Measurements from ENCODE around the gene REG1B.

GRCh38 chr2:79125721-79125985, 37.9 kb upstream of the REG1B start:
- TF ChIP-seq EZH2 (IDR thresholded peaks at IDR 0.05; ENCODE audit: borderline replicate concordance, low read depth, low read length, severe bottlenecking) = no peak
- no peak for TF ChIP-seq CTCF (IDR thresholded peaks at IDR 0.05; ENCODE audit: extremely low read depth in 1 of 2, insufficient read depth in 1 of 2, low read depth in 1 of 2, low read length in 2 of 2)
- TF ChIP-seq MAX (IDR thresholded peaks at IDR 0.05; ENCODE audit: insufficient read depth, insufficient read length) = no peak
- TF ChIP-seq JUN (IDR thresholded peaks at IDR 0.05; ENCODE audit: borderline replicate concordance, insufficient read depth, insufficient read length, low read depth) = no peak
- TF ChIP-seq FOS (IDR thresholded peaks at IDR 0.05; ENCODE audit: borderline replicate concordance, insufficient read depth, low read length) = no peak
